GM19452 (cell line): ENCODE data around the gene KLK11.

Experiments used
- ATAC-seq: cut with Tn5 transposase; IDR thresholded peaks from one replicate; pipeline ENCODE4 v1.9.1; 2021; ENCODE audit not compliant: unreplicated experiment

The KLK11 gene

GRCh38 chr19:51029718-51030117 is 3.3 kb upstream of the KLK11 start:
- no peak for ATAC-seq

DNA sequence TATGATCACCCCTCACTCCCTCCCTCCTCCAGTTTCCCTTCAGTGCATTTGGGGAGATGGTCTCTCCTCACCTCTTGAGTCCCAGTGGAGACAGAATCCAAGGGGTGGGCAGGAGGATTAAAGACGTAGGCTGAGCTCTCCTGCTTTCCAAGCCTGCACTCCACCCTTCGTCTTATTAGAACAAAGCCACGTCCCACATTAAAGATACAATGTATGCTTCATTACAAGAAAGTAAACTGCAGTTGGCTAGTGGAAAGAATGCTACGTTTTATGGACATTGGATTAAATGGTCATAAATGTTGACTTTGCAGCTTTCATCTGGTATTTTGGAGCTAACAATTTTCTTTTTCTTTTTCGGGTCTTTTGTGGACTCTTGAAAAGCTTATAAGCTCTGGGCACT is 1.5 kb upstream of the KLK11 start:
- no peak for ATAC-seq

DNA sequence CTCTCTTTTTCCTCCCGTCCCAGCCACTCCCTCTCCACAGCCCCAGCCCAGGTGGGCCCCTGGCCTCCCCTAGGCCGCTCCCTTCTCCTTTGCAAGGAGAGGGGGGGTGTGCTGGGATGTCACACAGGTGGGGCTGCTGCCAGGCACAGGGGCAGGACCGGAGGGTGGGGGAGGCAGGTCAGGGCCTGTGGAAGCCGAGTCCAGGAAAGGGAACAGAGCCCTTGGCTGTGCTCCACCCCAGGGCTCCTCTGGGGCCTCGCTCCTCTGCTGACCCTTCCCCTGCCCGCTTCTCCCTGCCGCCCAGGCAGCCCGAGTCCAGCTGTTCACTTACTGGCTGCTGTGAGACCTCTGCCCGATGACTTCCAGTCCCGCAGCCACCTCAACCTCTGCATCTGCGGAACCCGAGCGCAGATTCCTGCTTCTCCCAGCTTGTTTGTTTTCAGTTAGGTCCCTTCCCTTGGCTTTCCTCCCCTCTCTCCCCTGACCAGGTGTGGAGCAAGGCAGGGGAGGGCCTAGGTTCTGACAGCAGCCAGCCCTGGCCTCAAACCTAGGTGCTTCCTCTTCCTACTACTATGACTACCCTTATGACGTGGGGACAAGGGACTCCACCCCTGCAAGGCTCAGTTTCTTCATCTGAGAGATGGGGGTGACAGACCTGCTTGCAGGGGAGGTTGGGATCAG is 850 bp upstream of the KLK11 start:
- no peak for ATAC-seq

- no peak for ATAC-seq
Observed at GRCh38 chr19:51025809-51026553, 435 bp downstream of the KLK11 start.

DNA sequence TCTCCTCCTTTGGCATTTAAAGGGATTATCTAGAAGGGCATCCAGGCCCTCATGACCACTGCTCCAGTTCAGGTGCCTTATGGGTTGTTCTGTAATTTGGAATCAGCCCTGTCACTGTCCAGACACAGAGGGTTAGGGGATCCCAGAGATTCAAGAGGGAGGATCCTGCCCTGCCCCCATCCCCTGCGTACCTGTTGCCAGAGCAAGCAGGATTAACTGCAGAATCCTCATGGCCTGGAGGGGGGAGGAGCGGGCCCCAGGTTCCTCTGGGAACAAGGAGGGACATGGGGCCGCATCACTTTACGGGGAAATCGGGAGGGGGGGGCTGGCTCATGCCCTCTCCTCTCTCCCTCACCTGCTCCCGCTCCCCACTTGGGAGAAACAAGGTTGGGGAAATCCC is 1.0 kb downstream of the KLK11 start:
- ATAC-seq, result no peak

DNA sequence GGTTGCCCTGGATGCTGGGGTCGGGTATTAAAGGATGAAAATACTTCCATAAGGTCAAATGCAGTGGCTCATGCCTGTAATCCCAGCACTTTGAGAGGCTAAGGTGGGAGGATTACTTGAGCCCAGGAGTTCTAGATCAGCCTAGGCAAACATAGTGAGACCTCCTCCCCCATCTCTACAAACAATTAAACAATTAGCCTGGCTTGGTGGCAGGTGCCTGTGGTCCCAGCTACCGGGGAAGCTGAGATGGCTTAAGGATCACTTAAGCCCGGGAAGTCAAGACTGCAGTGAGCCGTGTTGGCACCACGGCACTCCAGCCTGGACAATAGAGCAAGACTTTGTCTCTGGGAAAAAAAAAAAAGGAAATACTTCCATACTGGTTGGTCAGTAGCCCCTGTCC is 1.5 kb downstream of the KLK11 start:
- no peak for ATAC-seq

- ATAC-seq, result no peak
Observed at GRCh38 chr19:51023946-51024345, 2.5 kb downstream of the KLK11 start.

DNA sequence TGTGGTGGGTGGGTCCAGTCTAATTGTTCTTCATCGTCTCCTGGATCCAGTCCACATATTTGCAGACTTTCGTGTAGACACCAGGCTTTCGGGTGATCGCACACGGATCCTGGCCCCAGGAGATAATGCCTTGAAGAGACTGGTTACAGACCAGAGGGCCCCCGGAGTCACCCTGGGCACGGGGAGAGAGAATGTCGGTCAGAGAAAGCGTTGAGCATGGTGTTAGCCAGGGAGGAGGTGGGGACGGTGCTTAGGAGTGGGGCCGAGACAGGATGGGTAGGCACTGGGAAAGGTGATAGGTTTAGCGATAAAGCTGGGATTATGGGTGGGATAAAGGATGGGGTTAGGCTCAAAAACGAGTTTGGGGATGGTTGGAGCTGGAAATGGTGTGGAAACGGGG is 3.9 kb downstream of the KLK11 start:
- ATAC-seq, result no peak

GRCh38 chr19:51020988-51021651 is 5.3 kb downstream of the KLK11 start:
- ATAC-seq, result no peak

GRCh38 chr19:51019544-51019925 is 6.9 kb downstream of the KLK11 start, which contains the start of gene KLK10:
Gene KLK10, minus strand, starts transcription at chr19:51019709. Its CDS starts 579 bp downstream, at chr19:51019130.
- no peak for ATAC-seq

GRCh38 chr19:51018745-51019543 is 7.5 kb downstream of the KLK11 start:
- no peak for ATAC-seq

DNA sequence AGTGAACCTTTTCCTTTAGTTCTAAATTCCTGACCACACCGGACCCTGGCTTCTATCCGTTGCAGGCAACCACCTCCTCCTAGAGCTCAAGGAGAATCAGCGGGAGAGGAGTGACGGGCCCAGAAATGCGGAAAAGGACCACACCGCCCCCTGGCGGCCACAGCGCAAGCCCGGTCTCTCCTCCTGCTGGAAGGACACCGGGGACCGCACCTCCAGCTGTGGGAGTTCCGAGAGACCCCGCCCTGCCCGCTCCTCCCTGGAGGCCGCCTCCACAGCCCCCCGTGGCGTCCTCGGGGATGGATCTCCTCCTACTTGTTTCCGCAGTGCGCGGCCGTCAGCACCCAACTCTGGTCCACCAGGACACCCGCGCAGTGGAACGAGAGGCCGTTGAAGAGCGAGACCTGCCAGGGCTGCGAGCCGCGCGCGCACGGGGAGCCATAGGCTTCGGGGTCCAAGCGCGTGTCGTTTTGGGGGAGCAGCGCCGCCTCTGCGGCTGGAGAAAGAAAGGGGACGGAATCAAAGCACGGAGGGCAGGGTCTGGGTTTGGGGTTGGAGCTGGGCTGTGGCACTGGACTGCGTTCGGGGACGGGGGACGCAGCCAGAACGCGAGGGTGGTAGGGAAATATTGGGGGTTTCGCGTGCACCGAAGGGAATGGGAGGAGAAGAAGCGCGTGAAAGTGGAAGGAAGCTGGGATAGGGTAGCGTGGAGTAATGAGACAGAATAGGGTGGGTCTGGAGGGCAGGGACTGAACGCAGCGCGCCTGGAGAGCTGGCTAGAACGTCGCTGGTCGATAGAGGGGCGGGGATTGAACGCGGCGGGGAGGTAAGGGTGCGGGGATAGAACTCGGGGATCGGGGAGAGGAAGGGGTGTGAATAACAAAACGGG is 9.4 kb downstream of the KLK11 start:
- no peak for ATAC-seq

- no peak for ATAC-seq
Observed at GRCh38 chr19:51015691-51016267, 10.6 kb downstream of the KLK11 start.

- no peak for ATAC-seq
Observed at GRCh38 chr19:51014242-51014641, 12.2 kb downstream of the KLK11 start.

GRCh38 chr19:51012661-51013190 is 13.7 kb downstream of the KLK11 start:
- ATAC-seq, result no peak

GRCh38 chr19:51010066-51010795 is 16.2 kb downstream of the KLK11 start:
- ATAC-seq, result no peak

DNA sequence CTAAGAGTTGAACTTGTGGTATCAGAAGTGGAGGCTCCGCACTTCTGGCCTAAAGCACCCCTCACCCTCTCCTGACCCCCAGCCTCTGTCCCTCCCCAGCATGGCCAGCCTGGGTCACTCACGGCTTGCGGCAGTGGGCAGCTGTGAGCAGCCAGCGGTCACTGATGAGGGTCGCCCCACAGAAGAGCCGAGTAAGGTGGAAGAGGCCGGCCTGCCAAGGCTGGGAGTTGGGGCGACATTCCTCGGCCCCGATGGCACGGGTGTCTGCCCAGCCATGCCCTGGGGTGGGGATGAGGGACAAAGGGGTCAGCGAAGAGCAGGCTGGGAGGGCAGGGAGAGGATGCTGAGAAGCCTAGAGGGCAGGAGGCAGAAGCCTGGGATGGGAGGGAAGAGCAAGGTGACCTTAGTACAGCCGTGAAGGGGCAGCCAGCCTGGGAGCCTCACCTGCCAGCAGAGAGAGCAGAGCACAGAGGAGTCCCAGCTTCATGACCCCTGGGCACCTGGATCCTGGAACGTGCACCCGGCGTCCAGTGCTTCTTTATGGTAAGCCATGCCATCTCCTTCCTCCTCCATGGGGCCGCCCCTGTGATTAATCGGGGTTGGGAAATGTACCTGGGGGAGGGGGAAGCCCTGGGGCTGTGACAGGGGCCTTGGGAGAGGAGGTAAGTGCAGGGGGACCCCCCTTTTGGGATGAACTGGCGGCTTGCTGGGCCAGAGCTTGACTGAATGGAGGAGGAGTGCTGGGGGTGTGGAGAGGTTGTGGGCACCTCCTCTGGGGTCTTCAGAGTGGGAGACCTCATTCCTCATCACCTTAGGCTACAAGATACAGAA is 17.1 kb downstream of the KLK11 start:
- ATAC-seq, result no peak

GRCh38 chr19:51007488-51007887 is 18.9 kb downstream of the KLK11 start:
- ATAC-seq, result no peak
